Lung (tissue), 12 donors: Measurements from ENCODE around the gene ITPR1. TPM values are rescaled to one million over a fixed set of nuclear protein-coding genes. Genes with fewer than 3 reads are reported as not detected.
A peak's percentile ranks its signal among the peaks of the same experiment; 100 is the strongest.

Source experiments
- ATAC-seq: fragments of 200-7000 bp; cut with Tn5 transposase; one replicate; pipeline ENCODE4 v1.9.1; 2020; ENCODE audit warnings: moderate number of reproducible peaks; ENCODE audit not compliant: insufficient read depth, low FRiP score
- DNase-seq, 3 donors: peaks; one replicate each; pipeline ENCODE4 v3.0.0-alpha.2; 2013 to 2017
- H3K27ac ChIP-seq, 2 donors: one replicate each; pipeline ENCODE4 v1.5.1; 2013; ENCODE audit warnings: mild to moderate bottlenecking in 2 of 2, moderate library complexity in 2 of 2, control low read depth in 1 of 2, inconsistent platforms in 1 of 2, low read depth in 1 of 2, low read length in 1 of 2
- H3K27me3 ChIP-seq, 3 donors: one replicate each; pipeline ENCODE4 v1.5.1; 2013; ENCODE audit warnings: low read length in 2 of 3; ENCODE audit not compliant: control insufficient read depth in 3 of 3, insufficient read depth in 3 of 3
- H3K36me3 ChIP-seq, 4 donors: one replicate each; pipeline ENCODE4 v1.5.1; 2013; ENCODE audit warnings: low read length in 4 of 4, mild to moderate bottlenecking in 1 of 4, moderate library complexity in 1 of 4; ENCODE audit not compliant: control insufficient read depth in 4 of 4, insufficient read depth in 4 of 4
- H3K4me1 ChIP-seq, 5 donors: one replicate each; pipeline ENCODE4 v1.5.1; 2013; ENCODE audit warnings: low read length in 5 of 5, mild to moderate bottlenecking in 2 of 5, moderate library complexity in 1 of 5; ENCODE audit not compliant: control insufficient read depth in 5 of 5, insufficient read depth in 5 of 5
- H3K4me3 ChIP-seq: one replicate; pipeline ENCODE4 v1.5.1; 2013; ENCODE audit warnings: mild to moderate bottlenecking, control low read depth, moderate library complexity
- H3K9ac ChIP-seq, 2 donors: one replicate each; pipeline ENCODE4 v1.5.1; 2013; ENCODE audit warnings: low read length in 2 of 2, control low read depth in 1 of 2; ENCODE audit not compliant: insufficient read depth in 1 of 2
- H3K9me3 ChIP-seq, 4 donors: one replicate each; pipeline ENCODE4 v1.5.1; 2013; ENCODE audit warnings: low read length in 3 of 4, mild to moderate bottlenecking in 1 of 4, moderate library complexity in 1 of 4; ENCODE audit not compliant: control insufficient read depth in 4 of 4, insufficient read depth in 3 of 4
- CTCF ChIP-seq: IDR thresholded peaks from 2 replicates; pipeline ENCODE4 v1.5.1; 2012; ENCODE audit warnings: mild to moderate bottlenecking; ENCODE audit errors: control extremely low read depth, extremely low read depth
- WGBS, 2 donors: extraction: QIAGEN DNeasy Blood & Tissue Kit; methylation state at CpG; one replicate each; pipeline ENCODE4 v1.1.7; 2013; 5-methylcytosine and 5-hydroxymethylcytosine counted together
- polyA plus RNA-seq, 2 donors: library from polyadenylated mRNA; stranded (reverse); fragments of 200-250 nt; gene quantifications; one replicate each; pipeline ENCODE4 v1.2.1, GENCODE V29; 2013
- total RNA-seq, 2 donors: library from RNA; depleted of rRNA in 1 of 2; stranded (reverse); fragments of >200 nt in 1 of 2; gene quantifications; one replicate each; pipeline ENCODE4 v1.2.1, GENCODE V29; 2014 to 2021
- donor health status: control.
- donor health status: control.
- donor health status: Bipolar disorder and iron deficiency.
- donor health status: healthy.
- donor health status: DM: yes; HTN: yes; CAD: no.

ITPR1 gene
- total and polyA plus RNA-seq, 4 donors: 12.4 to 152 (median 44.1) TPM

- Histone ChIP-seq H3K9ac (no peak overlapping the region), H3K36me3 (peaks cover 0 to 6% (median 4%) of the 10 kb centered on the region in 4 donors), H3K9me3 (no peaks in the 10 kb centered on the region), H3K27me3 (no peaks in the 10 kb centered on the region), H3K4me3 (no peak overlapping the region), H3K27ac (no peak overlapping the region), H3K4me1 (peaks cover 0 to 28% (median 4%) of the 10 kb centered on the region in 5 donors)
- TF ChIP-seq CTCF: no peak
- no peak for DNase-seq
- 55 to 89% methylated on average over 1 of the region's 1 CpG for WGBS, 2 donors
- no peak for ATAC-seq
Measured at GRCh38 chr3:4829031-4829394, 335.9 kb downstream of the ITPR1 start.

- no peaks in the 10 kb centered on the region for H3K27me3 ChIP-seq
- no peak overlapping the region for H3K9ac ChIP-seq
- peaks cover 0 to 6% (median 4%) of the 10 kb centered on the region in 4 donors for H3K36me3 ChIP-seq
- ATAC-seq (no peak), DNase-seq (no peak)
- peak overlapping the region; percentile 84 to 87 for H3K27ac ChIP-seq
- peaks cover 0 to 21% (median 0%) of the 10 kb centered on the region in 5 donors for H3K4me1 ChIP-seq
- no peak for TF ChIP-seq CTCF
- H3K9me3 ChIP-seq: no peaks in the 10 kb centered on the region
- H3K4me3 ChIP-seq: no peak overlapping the region
- 80 to 82% methylated on average over 5 of the region's 5 CpGs for WGBS, 2 donors
Measured at GRCh38 chr3:4830586-4830914, 337.4 kb downstream of the ITPR1 start.

- Histone ChIP-seq H3K9me3 (no peaks in the 10 kb centered on the region), H3K9ac (no peak overlapping the region)
- no peak for ATAC-seq
Measured at GRCh38 chr3:4831580-4831950, 338.4 kb downstream of the ITPR1 start.

More at GRCh38 chr3:4831580-4831950, 338.4 kb downstream of the ITPR1 start:
- H3K4me1 ChIP-seq: peaks cover 0 to 14% (median 0%) of the 10 kb centered on the region in 5 donors
- peaks cover 0 to 6% (median 4%) of the 10 kb centered on the region in 4 donors for H3K36me3 ChIP-seq
- no peak for TF ChIP-seq CTCF
- no peak for DNase-seq
- no peaks in the 10 kb centered on the region for H3K27me3 ChIP-seq
- 21 to 40% methylated on average over 4 of the region's 4 CpGs for WGBS, 2 donors
- H3K27ac ChIP-seq: peak overlapping the region; percentile 84 to 87
- H3K4me3 ChIP-seq: no peak overlapping the region
